HepG2 (cell line): ENCODE results near the gene DOCK11. TPM values are rescaled to one million over a fixed set of nuclear protein-coding genes. Genes with fewer than 3 reads are reported as not detected.

Source experiments
- ATAC-seq: fragments of 200-7000 bp; cut with Tn5 transposase; 3 replicates; pipeline ENCODE4 v1.9.1; 2020; ENCODE audit warnings: mild to moderate bottlenecking, moderate library complexity
- BruUV-seq: library from RNA; stranded (reverse); fragments of 400-500 nt; replicated peaks from 2 replicates; lab custom pipeline; 2021; lab: Mats Ljungman, UMichigan
- CTCF ChIA-PET: fragments of 300-600 bp; formaldehyde crosslinking; extraction: SDS; loops from one replicate; lab custom pipeline; 2021; ENCODE audit warnings: low total read pairs, inconsistent platforms, low intra/inter-chr PET ratio; lab: Yijun Ruan, JAX
- POLR2A ChIA-PET: fragments of 350-600 bp; sonication (Branson Sonifier 250); formaldehyde crosslinking; loops from one replicate; lab custom pipeline; 2020; ENCODE audit warnings: antibody characterized with exemption, inconsistent platforms; lab: Yijun Ruan, JAX
- DNase-seq: peaks from one replicate; pipeline ENCODE4 v3.0.0-alpha.2; 2015; ENCODE audit warnings: low spot score
- FAIRE-seq: peaks from 3 replicates; lab custom pipeline; 2011; peaks lifted over from hg19 to GRCh38; lab: Jason Lieb, UNC
- H2AFZ ChIP-seq: one replicate; pipeline ENCODE4 v1.6.1; 2011; ENCODE audit warnings: low read length, inconsistent platforms
- H3K27ac ChIP-seq: fragments of 300-600 bp; 3 replicates; pipeline ENCODE4 v1.8.0; 2011; ENCODE audit warnings: mixed run types, mild to moderate bottlenecking, mixed read lengths, low read length, inconsistent platforms; ENCODE audit not compliant: insufficient read depth; ENCODE audit errors: extremely low read length
- H3K27me3 ChIP-seq, 2 experiments: fragments of 200-600 bp in 1 of 2; 2 replicates in 1 of 2; 3 replicates in 1 of 2; pipeline versions ENCODE4 v1.6.0 to v1.8.0; 2011; ENCODE audit warnings: low read length in 2 of 2, mild to moderate bottlenecking in 2 of 2, moderate library complexity in 2 of 2, inconsistent platforms in 1 of 2; ENCODE audit not compliant: insufficient read depth in 2 of 2, control insufficient read depth in 1 of 2
- H3K36me3 ChIP-seq, 2 experiments: fragments of 200-600 bp in 1 of 2; replicated peaks in 1 of 2; 2 replicates in 1 of 2; 3 replicates in 1 of 2; pipeline versions ENCODE4 v1.5.1 to v1.8.0; 2011; ENCODE audit warnings: low read length in 2 of 2, inconsistent platforms in 1 of 2; ENCODE audit not compliant: insufficient read depth in 2 of 2, control insufficient read depth in 1 of 2
- H3K4me1 ChIP-seq: 2 replicates; pipeline ENCODE4 v1.5.1; 2012; ENCODE audit warnings: low read length, inconsistent platforms; ENCODE audit not compliant: insufficient read depth
- H3K4me2 ChIP-seq: 2 replicates; pipeline ENCODE4 v1.6.0; 2011; ENCODE audit warnings: low read depth, low read length, inconsistent platforms
- H3K4me3 ChIP-seq, 3 experiments: fragments of 200-600 bp in 1 of 3; sonication (generic), shearing (Covaris generic) in 1 of 3; replicated peaks in 1 of 3; 2 replicates each; pipeline ENCODE4 v1.5.1; 2011 to 2016; ENCODE audit warnings: low read length in 3 of 3, inconsistent platforms in 2 of 3, low read depth in 2 of 3, mild to moderate bottlenecking in 2 of 3, control low read depth in 1 of 3, mixed read lengths in 1 of 3; ENCODE audit not compliant: insufficient read depth in 1 of 3
- H3K79me2 ChIP-seq: one replicate; pipeline ENCODE4 v1.6.1; 2011; ENCODE audit warnings: low read length, inconsistent platforms; ENCODE audit not compliant: insufficient read depth
- H3K9ac ChIP-seq: 2 replicates; pipeline ENCODE4 v1.6.0; 2011; ENCODE audit warnings: mild to moderate bottlenecking, low read depth, low read length, inconsistent platforms; ENCODE audit not compliant: insufficient read depth
- H3K9me3 ChIP-seq: 2 replicates; pipeline ENCODE4 v1.5.1; 2012; ENCODE audit warnings: mild to moderate bottlenecking, low read length
- H4K20me1 ChIP-seq: 2 replicates; pipeline ENCODE4 v1.6.0; 2011; ENCODE audit warnings: inconsistent platforms, mild to moderate bottlenecking, low read length, moderate library complexity; ENCODE audit not compliant: insufficient read depth
- ARHGAP35 ChIP-seq: sonication (generic); formaldehyde crosslinking; IDR thresholded peaks from 2 replicates; pipeline ENCODE4 v1.9.0; 2022; ENCODE audit warnings: mild to moderate bottlenecking, inconsistent platforms, moderate library complexity, missing genetic modification reagents, borderline replicate concordance
- ATF2 ChIP-seq: sonication (generic); formaldehyde crosslinking; IDR thresholded peaks from 2 replicates; pipeline ENCODE4 v1.4.0; 2020; ENCODE audit warnings: missing genetic modification reagents
- ETV6 ChIP-seq: sonication (generic); formaldehyde crosslinking; conservative IDR thresholded peaks from 2 replicates; pipeline ENCODE4 v1.4.0; 2020; ENCODE audit warnings: missing genetic modification reagents
- HNF4G ChIP-seq, 2 experiments: sonication (generic) in 1 of 2; formaldehyde crosslinking in 1 of 2; IDR thresholded peaks; 2 replicates each; pipeline versions ENCODE4 v1.4.0 to v1.6.1; 2011 to 2020; ENCODE audit warnings: borderline replicate concordance in 2 of 2, low read depth in 2 of 2, mild to moderate bottlenecking in 2 of 2, low read length in 1 of 2, missing genetic modification reagents in 1 of 2, moderate library complexity in 1 of 2
- MLXIP ChIP-seq: sonication (generic); formaldehyde crosslinking; IDR thresholded peaks from 2 replicates; pipeline ENCODE4 v1.9.0; 2021; ENCODE audit warnings: missing genetic modification reagents, borderline replicate concordance
- NR2F1 ChIP-seq, 2 experiments: fragments of 450-650 bp in 1 of 2; formaldehyde crosslinking in 1 of 2; IDR thresholded peaks; 2 replicates each; pipeline versions ENCODE4 v1.5.0 to v1.6.1; 2016 to 2020; ENCODE audit warnings: mild to moderate bottlenecking in 1 of 2, missing compliant biosample characterization in 1 of 2, missing genetic modification reagents in 1 of 2, moderate library complexity in 1 of 2
- SIX1 ChIP-seq: sonication (generic); formaldehyde crosslinking; IDR thresholded peaks from 2 replicates; pipeline ENCODE4 v1.4.0; 2020; ENCODE audit warnings: missing genetic modification reagents, borderline replicate concordance
- SMAD9 ChIP-seq: sonication (generic); formaldehyde crosslinking; IDR thresholded peaks from 2 replicates; pipeline ENCODE4 v1.5.1; 2020; ENCODE audit warnings: mild to moderate bottlenecking, missing genetic modification reagents
- ZBTB42 ChIP-seq: sonication (generic); formaldehyde crosslinking; IDR thresholded peaks from 2 replicates; pipeline ENCODE4 v1.5.0; 2020; ENCODE audit warnings: mild to moderate bottlenecking, missing genetic modification reagents
- ZNF280B ChIP-seq: sonication (generic); formaldehyde crosslinking; IDR thresholded peaks from 2 replicates; pipeline ENCODE4 v1.5.0; 2020; ENCODE audit warnings: missing genetic modification reagents, mild to moderate bottlenecking, borderline replicate concordance
- ZNF503 ChIP-seq: sonication (generic); formaldehyde crosslinking; IDR thresholded peaks from 2 replicates; pipeline ENCODE4 v1.4.0; 2020; ENCODE audit warnings: missing genetic modification reagents
- ZNF550 ChIP-seq: sonication (generic); formaldehyde crosslinking; IDR thresholded peaks from 2 replicates; pipeline ENCODE4 v1.4.0; 2020; ENCODE audit warnings: mild to moderate bottlenecking, missing genetic modification reagents, borderline replicate concordance
- ZNF747 ChIP-seq: sonication (generic); formaldehyde crosslinking; IDR thresholded peaks from 2 replicates; pipeline ENCODE4 v1.8.1; 2023; ENCODE audit warnings: missing genetic modification reagents, mild to moderate bottlenecking, borderline replicate concordance
- ZNF841 ChIP-seq: sonication (generic); formaldehyde crosslinking; IDR thresholded peaks from 2 replicates; pipeline ENCODE4 v1.8.1; 2023; ENCODE audit warnings: missing genetic modification reagents, borderline replicate concordance
- ZSCAN29 ChIP-seq: sonication (generic); formaldehyde crosslinking; conservative IDR thresholded peaks from 2 replicates; pipeline ENCODE4 v1.4.0; 2020; ENCODE audit warnings: mild to moderate bottlenecking, missing genetic modification reagents
- WGBS: methylation state at CpG from one replicate; pipeline ENCODE4 v1.1.6; 2017; ENCODE audit warnings: low lambda C conversion rate; 5-methylcytosine and 5-hydroxymethylcytosine counted together
- in situ Hi-C: cut with HindIII; loops from 2 replicates; pipeline ENCODE4 v1.10.0; 2017; ENCODE audit warnings: low pct_unique_long_range_greater_than_20kb; ENCODE audit not compliant: extremely low pct_ligation_motif_present
- intact Hi-C: fragments of 100-400 bp; cut with micrococcal nuclease; formaldehyde crosslinking; loops from one replicate; pipeline ENCODE4 v1.10.0; 2022; ENCODE audit not compliant: unreplicated experiment
- polyA plus RNA-seq, 8 experiments: library from polyadenylated mRNA; depleted of rRNA in 3 of 8; stranded (reverse) in 7 of 8; unstranded in 1 of 8; fragments of >200 nt; fragmentation: Illumina TruSeq in 4 of 8; extraction: Trizol in 4 of 8; gene quantifications; 2 replicates each; pipeline versions ENCODE4 v1.2.1 to v1.2.3, GENCODE V29; 2011 to 2016; ENCODE audit warnings: low read depth in 4 of 8, missing spikeins in 1 of 8, mixed read lengths in 1 of 8; ENCODE audit not compliant: insufficient read depth in 1 of 8
- total RNA-seq, 5 experiments: library from RNA; depleted of rRNA; stranded (reverse); fragments of >200 nt; fragmentation: Illumina TruSeq; extraction: Trizol; gene quantifications; 2 replicates each; pipeline ENCODE4 v1.2.3, GENCODE V29; 2016; ENCODE audit warnings: low read depth in 1 of 5

The DOCK11 gene
- total and polyA plus RNA-seq, 2 of the 13 experiments (the other 11 are each of a cell fraction or from before 2014, with no cell fraction given): 0.02 to 0.12 TPM

- no TSS peak for BruUV-seq
- Histone ChIP-seq H3K79me2 (no peaks in the 10 kb centered on the region), H3K4me2 (no peak overlapping the region), H3K4me1 (peaks cover 14% of the 10 kb centered on the region), H3K27me3 (peaks cover 2 to 18% of the 10 kb centered on the region in 2 experiments; a peak in 3 of 5 replicates), H3K9me3 (no peaks in the 10 kb centered on the region), H3K27ac (no peak overlapping the region), H4K20me1 (no peaks in the 10 kb centered on the region), H3K36me3 (no peaks in the 10 kb centered on the region), H3K4me3 (no peak overlapping the region), H2AFZ (no peak overlapping the region), H3K9ac (no peak overlapping the region)
- intact Hi-C loops: no loop called here
- in situ Hi-C loops: no loop called here
- ChIA-PET CTCF (no interaction called here), POLR2A (no interaction called here)
- WGBS: 44% methylated on average over 2 of the region's 3 CpGs
- FAIRE-seq (no peak), DNase-seq (no peak), ATAC-seq (no peak)
- TF ChIP-seq ATF2 (CRISPR knock-in tag) (no peak), SIX1 (no peak), SMAD9 (no peak), NR2F1 (CRISPR knock-in tag; IDR thresholded peaks at IDR 0.05) (no peak), ZNF280B (no peak), HNF4G (IDR thresholded peaks at IDR 0.05; ENCODE audit: borderline replicate concordance, low read depth, low read length) (no peak), HNF4G (CRISPR knock-in tag; IDR thresholded peaks at IDR 0.05; ENCODE audit: borderline replicate concordance, low read depth) (no peak), ZBTB42 (CRISPR knock-in tag) (no peak), ZNF747 (no peak), ZNF503 (CRISPR knock-in tag) (no peak), ZNF841 (CRISPR knock-in tag) (no peak), ZNF550 (CRISPR knock-in tag) (no peak), ETV6 (CRISPR knock-in tag) (no peak), ARHGAP35 (CRISPR knock-in tag) (no peak), MLXIP (CRISPR knock-in tag) (no peak), ZSCAN29 (no peak)
These were observed 1.8 kb upstream of the DOCK11 start for GRCh38 chrX:118493653-118494297.
